ENCODE measurements around the gene RIOK1.
"Not testable (repeated sequence)": the region's sequence is repeated elsewhere in the genome, so short reads cannot be mapped to it uniquely, and the experiment has no call there.

The RIOK1 gene

DNA sequence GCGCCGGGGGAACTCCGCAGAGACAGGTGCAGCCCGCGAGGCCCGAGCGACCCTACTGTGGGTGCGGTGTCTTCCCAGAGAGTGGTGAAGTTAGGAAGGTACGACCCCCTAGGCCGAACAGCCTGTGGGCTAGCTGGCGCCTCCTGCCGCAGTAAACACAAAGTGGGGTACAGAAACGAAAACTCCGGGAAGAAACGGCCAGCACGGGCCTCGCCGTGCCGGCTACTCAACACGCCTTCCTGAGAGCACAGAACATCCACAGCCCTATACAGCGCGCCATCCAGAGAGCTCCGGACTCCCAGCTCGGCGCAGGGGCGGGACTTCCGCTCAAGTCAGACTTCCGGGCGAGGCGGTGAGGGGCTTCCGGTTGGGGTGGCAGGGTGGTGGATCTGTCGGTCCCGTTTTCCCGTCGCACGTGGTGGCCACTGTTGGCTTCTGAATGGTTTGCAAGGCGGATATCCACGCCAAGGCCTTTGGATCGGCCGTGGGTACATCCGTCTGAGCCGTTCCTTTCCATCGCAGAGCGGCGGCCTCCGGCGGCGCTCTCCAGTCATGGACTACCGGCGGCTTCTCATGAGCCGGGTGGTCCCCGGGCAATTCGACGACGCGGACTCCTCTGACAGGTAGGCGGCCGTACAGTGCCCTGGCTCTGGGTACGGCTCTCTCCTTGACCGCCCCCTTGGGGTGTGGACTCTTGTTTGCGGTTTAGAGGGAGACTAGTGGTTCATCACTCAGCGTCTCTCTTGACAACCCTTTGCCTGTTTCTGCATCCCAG is at the start of gene RIOK1, which contains the start of gene CAGE1:
Gene RIOK1, plus strand, starts transcription at position 358 of the 775 bp plus-strand sequence. Its CDS starts 195 bp downstream, at position 553.
Gene CAGE1, minus strand, starts transcription at position 292 of the 775 bp plus-strand sequence. CDS start 2,569 bp downstream, outside the sequence.
- DNase-seq (ENCODE audit: low read depth) = peak; percentile 98

DNA sequence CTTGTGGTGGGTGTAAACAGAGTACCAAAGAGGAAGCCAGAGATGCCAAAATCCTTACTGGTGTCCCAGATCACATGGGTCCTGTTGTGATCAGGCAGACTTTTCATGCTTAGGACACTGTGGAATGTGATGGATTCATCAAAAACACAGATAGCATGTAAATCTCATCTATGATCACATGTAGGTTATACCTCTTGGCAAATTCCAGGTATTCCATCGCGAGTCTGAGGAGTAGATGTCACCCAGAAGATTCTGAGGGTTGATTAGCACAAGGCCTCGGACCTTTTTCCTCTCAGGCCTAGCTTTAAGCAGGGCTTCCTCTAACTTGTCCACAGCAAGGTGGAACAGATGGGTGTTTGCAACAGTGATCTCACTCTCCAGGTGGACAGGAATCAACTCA is 48.3 kb upstream of the RIOK1 start:
- DNase-seq (ENCODE audit: low read depth) = no peak

DNA sequence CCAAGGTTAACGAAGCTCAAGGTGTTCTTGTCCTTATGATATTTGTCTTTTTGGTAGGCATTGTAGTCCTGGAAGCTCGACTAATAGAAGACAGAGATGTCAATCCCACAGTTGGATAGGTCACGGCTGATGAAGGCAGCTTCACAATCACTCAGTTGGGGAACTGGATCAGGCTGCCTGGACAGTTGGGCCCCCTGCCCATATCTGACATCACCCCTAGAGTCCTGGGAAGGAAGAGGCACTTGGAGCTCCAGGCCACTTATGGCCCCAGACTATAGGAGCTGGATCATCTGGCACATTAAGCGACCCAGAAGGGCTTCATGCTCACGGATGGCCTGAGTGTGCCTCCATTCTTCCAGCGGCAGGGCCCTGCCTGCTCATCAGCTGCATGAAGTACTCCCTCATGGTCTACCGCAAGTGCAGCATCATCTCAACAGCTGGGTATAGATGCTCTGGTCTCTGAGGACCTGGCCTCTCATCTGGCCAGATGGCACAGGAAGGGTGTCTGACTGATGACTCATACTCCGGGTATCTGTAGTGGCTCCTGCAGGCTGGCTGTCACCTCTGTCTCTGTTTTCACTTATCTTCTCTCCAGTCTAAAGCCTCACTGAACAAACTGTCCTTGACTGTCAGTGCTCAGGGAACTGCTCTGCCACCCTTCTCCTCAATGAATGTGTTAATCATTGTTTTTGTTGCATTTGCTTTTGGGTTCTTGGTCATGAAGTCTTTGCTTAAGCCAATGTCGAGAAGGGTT is 47.4 kb upstream of the RIOK1 start:
- peak; percentile 38 for DNase-seq (ENCODE audit: low read depth)

DNA sequence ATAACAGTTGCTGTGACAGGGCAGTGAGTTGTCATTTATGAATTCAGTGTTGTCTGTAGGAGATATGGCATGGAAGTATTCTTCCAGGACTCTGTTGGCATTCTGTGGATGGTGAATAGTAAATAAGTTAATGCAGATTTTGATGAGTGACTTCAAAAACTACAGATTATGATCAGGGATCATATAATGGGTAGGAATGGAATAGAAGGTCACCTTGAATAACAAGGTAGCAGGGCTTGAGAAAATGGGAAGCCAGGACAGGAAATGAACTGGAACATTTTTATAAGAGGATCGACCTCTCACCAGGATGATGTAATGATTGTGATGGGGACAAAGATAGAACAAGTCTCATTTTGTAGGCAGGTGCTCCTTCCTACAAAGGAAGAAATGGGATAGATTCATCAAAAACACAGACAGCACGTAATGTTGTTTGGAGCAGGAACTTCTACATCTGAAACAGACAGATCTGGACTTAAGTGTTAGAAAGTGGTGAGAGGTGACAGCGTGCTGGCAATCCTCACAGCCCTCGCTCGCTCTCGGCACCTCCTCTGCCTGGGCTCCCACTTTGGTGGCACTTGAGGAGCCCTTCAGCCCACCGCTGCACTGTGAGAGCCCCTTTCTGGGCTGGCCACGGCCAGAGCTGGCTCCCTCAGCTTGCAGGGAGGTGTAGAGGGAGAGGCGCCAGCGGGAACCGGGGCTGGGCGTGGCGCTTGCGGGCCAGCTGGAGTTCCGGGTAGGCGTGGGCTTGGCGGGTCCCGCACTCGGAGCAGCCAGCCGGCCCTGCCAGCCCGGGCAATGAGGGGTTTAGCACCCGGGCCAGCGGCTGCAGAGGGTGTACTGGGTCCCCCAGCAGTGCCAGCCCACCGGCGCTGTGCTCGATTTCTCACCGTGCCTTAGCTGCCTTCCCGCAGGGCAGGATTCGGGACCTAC is 45.8 kb upstream of the RIOK1 start:
- DNase-seq (ENCODE audit: low read depth) = no peak

DNA sequence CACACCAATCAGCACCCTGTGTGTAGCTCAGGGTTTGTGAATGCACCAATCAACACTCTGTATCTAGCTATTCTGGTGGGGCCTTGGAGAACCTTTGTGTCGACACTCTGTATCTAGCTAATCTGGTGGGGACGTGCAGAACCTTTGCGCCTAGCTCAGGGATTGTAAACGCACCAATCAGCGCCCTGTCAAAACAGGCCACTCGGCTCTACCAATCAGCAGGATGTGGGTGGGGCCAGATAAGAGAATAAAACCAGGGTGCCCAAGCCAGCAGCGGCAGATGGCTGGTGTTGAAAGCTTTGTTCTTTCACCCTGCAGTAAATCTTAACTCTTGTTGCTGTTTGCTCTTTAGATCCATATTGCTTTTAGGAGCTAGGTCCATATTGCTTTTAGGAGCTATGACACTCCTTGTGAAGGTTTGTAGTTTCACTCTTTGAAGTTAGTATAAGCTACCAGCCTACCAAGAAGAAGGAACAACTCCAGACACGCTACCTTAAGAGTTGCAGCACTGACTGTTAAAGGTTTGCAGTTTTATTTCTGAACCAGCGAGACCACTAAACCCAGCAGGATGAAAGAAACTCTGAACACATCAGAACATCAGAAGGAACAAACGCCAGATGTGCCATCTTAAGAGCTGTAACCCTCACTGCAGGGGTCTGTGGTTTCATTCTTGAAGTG is 44.7 kb upstream of the RIOK1 start:
- DNase-seq (ENCODE audit: low read depth) = not testable (repeated sequence)

DNA sequence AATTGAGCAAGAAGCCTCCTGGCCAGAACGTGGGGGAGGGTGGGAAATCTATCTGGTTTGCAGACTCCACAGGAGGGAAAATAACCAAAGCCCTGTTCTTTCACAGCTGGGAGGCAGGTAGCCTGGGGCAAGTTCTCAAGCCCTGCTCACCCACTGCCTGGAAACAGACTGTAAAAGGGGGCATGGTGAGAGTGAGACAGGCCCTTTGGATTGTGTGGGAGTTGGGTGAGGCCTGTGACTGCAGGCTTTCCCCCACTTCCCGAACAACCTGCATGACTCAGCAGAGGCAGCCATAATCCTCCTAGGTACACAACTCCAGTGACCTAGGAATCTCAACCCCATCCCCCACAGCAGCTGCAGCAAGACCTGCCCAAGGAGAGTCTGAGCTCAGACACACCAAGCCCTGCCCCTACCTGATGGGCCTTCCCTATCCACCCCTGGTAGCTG is 42.0 kb upstream of the RIOK1 start:
- peak; percentile 18 for DNase-seq (ENCODE audit: low read depth)

DNA sequence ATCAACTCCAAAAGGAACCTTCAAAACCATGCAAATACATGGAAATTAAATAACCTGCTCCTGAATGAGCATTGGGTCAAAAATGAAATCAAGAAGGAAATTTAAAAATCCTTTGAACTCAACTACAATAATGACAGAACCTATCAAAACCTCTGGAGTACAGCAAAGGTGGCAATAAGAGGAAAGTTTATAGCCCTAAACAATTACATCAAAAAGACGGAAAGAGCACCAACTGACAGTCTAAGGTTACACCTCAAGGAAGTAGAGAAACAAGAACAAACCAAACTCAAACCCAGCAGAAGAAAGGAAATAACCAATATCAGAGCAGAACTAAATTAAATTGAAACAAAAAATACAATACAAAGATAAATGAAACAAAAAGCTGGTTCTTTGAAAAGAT is 39.0 kb upstream of the RIOK1 start:
- not testable (repeated sequence) for DNase-seq (ENCODE audit: low read depth)

DNA sequence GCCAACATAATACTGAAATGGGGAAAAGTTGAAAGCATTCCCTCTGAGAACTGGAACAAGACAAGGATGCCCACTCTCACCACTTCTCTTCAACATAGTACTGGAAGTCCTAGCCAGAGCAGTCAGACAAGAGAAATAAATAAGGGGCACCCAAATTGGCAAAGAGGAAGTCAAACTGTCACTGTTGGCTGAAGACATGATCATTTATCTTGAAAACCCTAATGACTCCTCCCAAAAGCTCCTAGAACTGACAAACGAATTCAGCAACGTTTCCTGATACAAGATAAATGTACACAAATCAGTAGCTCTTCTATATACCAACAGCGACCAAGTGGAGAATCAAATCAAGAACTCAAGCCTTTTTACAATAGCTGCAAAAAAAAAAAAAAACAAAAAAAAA is 37.7 kb upstream of the RIOK1 start:
- DNase-seq (ENCODE audit: low read depth) = not testable (repeated sequence)

DNA sequence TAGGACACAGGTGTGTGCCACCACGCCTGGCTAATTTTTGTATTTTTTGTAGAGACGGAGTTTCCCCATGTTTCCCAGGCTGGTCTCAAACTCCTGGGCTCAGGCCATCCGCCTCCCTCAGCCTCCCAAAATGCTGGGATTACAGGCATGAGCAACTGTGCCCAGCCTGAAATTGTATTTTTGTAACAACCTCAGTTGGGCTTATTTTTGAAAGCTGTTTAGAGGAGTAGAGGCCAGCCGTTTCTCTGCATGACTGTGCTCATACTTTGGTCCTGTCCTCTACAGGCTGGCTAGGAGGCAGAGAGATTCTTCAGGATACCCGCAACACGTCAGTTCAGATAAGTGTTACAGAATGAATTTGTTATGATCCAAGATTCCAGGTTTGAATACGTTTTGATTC is 22.2 kb upstream of the RIOK1 start:
- DNase-seq (ENCODE audit: low read depth) = no peak

DNA sequence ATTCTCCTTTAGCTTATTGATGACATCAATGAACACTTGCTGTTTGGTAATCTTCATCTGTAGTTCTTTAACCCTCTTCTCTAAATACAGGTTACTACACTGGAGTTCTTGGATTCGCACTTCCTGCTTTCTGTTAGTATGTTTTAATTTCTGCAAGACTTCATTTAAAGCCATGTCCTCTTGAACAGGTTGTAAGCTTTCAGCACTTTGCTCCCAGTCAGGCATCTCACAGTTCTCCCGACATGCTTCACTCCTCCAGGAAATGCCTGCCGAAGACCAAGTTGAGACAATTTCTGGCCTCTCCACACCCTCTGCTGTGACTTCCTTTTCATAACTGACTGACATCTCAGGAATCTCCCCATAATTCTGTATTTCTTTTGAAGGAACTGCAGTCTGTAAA is 15.9 kb upstream of the RIOK1 start:
- no peak for DNase-seq (ENCODE audit: low read depth)

DNA sequence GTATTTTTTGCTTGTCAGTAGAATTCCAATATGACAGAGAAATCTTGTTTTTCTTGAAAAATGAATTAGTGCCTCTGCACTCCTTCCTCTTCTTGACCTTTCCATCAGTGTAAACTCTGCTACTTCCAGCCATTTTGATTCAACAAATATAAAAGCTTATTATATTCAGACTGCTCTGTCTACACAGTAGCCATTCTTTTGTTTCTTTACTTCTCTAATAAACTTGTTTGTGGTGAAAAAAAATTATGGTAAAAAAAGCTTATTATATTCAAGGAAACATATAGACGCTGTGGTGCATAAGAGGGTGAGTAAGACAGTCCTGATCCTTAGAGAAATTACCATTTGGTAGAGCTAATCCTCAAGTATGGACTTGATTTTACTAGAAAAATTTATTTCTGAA is 11.6 kb upstream of the RIOK1 start:
- DNase-seq (ENCODE audit: low read depth) = no peak

DNA sequence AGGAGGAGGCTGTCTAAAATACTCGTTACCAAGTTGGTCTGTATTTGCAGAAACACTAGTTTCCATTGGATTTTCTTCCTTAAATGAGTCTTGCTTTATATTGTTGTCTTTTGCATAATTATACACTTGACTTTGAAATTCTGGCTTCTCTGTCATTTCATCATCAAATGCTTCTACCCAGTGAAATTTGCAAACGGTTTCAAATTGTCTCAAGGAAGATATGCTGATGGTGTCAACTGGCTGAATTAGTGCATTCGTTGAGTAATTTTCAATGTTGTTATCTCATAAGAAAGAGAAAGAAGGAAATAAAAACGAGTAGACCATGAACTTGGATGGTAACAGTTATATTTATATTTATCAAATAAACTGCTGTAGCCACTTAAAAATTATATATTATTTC is 10.9 kb upstream of the RIOK1 start:
- DNase-seq (ENCODE audit: low read depth) = no peak

DNA sequence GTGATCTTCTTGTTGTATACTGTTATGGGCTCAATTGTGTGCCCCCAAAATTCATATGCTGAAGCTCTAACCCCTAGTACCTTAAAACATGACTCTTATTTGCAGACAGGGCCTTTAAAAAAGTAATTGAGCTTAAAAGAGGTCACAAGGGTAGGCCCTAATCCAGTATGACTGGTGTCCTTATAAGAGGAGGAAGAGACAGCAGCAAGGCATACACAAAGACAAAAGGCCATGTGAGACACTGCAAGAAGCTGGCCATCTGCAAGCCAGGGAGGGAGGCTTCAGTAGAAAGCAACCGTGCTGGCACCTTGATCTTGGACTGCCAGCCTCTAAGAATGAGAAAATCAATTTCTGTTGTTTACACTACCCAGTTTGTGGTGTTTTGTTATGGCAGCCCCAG is 8.5 kb upstream of the RIOK1 start:
- no peak for DNase-seq (ENCODE audit: low read depth)

DNA sequence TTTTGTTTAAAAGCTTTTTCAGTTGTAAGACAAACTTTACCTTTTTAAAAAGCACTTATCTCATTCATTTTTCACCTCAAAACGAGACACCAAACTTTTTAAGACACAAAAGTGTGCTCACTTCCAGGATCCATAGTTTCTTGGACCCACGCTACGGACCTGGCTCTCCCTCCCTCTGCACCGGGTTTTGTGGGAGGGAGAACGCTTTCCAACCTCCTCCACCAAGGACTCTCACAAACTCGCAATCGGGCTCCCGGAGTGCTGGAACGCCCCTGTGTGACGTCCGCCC is 502 bp upstream of the RIOK1 start:
- DNase-seq (ENCODE audit: low read depth) = peak; percentile 79

DNA sequence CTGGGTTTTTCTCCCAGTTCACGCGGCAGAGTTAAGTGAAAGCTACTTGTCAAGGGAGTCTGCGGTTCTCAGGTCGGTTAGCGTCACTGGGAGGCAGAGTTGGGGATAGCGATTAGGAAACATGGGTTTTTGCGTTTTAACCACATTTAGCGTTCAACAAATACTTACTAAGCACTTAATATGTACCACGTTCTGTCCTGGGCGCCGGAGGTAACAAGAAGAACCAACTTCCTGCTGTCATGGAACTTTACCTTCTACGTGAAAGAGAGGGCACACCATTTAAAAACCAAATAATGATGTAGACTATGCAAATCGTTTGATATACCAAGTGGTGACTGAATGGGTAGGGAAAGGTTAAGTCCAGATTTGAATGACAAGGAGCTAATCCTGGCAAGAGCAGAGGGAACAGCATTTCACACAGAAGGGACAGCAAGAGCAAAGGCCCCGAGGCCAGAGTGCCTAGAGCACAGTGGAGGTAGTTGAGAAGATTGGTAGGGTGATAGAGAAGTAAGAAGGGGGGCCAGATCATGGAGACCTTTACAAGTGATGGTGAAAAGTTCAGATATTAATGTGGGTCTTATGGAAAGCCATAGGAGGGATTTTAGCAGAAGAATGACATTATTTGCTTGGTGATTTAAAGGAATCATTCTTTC is 744 bp downstream of the RIOK1 start:
- DNase-seq (ENCODE audit: low read depth) = no peak

DNA sequence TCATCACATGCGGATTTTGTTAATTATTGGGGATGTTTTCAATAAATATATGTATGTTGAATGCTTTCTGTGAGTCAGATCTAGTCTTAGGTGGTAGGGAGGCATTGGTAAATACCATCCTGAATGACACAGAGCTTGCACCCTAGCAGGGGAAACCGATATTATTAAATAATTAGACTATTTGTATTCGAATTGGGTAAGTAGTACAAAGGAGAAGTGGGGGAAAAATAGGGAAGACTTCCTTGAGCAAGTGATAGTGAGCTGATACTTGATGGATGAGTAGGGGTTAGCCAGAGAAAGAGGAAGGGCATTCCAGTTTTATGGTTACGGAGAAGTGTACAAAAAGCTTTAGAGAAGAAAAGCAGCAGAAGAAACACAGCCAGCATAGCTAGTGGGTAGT is 1.5 kb downstream of the RIOK1 start:
- DNase-seq (ENCODE audit: low read depth) = peak; percentile 44

DNA sequence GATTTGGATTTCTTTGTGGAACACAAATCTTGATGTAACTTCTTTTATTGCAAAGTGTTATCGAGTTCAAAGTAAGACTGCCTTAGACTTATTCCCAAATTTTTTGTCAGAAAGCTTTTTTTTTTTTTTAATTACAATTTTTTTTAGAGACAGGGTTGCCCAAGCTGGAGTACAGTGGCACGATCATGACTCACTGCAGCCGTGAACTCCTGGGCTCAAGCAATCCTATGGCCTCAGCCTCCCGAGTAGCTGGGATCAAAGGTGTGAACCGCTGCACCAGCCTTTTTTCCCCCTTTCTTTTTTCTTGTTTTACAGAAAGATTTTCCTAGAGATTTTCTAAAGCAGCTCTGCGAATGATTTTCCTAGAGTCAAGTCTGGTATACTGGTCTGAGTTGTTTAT is 2.8 kb downstream of the RIOK1 start:
- no peak for DNase-seq (ENCODE audit: low read depth)

DNA sequence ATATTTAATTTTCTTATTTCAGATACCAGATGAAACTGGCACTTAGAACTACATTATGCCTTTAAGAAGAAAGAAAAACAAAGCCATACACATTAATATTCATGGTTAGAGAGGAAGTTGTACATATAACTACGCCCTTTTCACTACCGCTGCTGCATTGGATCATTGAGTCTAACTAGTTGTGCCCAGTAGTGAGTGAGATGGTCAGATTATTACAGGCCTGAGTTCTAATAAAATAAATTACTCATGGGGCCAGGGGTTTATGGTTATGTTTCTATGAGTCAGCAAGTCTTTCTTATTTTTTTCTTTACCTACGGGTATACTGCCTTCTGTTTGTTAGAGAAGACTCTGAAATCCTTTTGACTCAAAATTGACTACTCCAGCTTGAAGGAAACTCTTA is 11.5 kb downstream of the RIOK1 start:
- peak; percentile 72 for DNase-seq (ENCODE audit: low read depth)

DNA sequence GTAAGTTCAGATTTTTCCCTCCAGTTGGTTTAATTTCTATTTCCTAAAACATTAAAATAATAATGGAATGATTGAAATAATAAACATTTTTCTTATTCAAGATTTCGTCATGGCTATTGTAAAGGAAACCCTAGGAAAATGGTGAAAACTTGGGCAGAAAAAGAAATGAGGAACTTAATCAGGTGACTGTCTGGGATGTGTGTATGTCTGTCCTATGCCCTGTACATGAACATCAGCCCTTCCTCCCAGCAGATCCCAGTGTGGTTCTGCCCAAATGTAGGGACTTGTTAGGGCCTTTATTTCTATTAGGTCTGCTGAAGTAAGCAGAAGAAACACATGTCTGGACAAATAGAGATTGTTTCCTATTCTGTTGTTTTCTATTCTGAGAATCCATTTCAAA is 13.1 kb downstream of the RIOK1 start:
- DNase-seq (ENCODE audit: low read depth) = no peak

DNA sequence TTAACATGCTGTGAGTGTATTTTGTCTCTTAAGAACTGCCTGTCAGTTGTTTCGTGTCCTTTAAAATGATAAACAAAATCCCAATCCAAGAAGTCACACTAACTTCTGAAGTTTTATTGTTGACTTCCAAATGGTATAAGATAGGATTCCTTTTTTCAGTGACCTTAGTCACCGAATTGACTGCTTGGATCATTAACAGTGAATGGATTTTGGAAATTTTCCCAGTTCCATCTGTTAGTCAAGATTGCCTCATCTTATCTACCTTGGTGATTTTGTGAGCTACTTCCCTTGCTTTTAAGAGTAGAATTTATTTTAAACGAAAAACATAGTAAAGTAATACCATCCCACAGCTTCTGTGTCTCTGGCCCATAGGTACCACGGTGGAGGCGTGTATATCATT is 14.9 kb downstream of the RIOK1 start:
- DNase-seq (ENCODE audit: low read depth) = no peak

DNA sequence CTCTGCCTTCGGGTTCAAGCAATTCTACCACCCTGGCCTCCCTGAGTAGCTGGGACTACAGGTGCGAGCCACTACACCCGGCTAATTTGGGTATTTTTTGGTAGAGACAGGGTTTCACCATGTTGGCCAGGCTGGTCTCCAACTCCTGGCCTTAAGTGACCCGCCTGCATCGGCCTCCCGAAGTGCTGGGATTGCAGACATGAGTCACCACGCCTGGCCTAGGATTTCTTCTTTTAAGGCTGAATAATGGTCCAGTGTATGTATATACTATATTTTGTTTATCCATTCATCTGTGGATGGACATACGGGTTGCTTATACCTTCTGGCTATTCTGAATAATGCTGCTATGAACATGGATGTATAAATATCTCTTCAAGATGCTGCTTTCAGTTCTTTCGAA is 17.1 kb downstream of the RIOK1 start:
- peak; percentile 16 for DNase-seq (ENCODE audit: low read depth)
